G401.6 (cell line): ENCODE measurements around the gene ZNF592.
A peak's percentile ranks its signal among the peaks of the same experiment; 100 is the strongest.

Source experiments
- FAIRE-seq: peaks from 2 replicates; lab custom pipeline; 2012; peaks lifted over from hg19 to GRCh38; lab: Jason Lieb, UNC

ZNF592 gene

GRCh38 chr15:84831613-84832012, 83.2 kb downstream of the ZNF592 start:
- FAIRE-seq = no peak

DNA sequence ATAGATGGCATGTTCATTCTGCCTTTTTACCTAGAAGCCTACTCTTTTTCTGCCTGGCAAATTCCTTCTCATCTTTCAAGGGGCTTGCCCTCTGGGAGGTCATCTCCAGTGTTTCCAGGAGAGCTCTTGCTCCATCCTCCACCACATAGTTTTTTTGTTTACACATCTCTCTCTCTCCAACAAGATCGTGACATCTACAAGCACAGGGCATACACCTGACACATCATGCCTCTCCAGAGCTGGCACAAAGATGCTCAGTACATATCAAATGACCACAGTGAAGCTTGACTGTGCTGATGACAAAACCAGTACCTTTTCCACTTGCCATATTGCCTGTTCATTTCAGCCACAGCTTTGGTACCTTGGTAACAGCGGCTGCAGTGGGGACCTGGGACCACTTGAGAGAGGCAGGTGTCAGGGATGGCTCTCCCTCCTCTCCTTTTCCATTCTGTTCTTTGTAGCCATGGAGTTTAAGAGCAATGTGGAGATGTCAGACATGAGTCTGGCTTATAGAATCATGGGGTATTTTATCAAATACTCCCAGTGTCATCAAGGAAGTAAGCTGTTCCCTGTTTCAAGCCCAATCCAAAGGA, 84.2 kb downstream of the ZNF592 start:
- no peak for FAIRE-seq

GRCh38 chr15:84833447-84834228, 85.2 kb downstream of the ZNF592 start:
- FAIRE-seq = no peak

DNA sequence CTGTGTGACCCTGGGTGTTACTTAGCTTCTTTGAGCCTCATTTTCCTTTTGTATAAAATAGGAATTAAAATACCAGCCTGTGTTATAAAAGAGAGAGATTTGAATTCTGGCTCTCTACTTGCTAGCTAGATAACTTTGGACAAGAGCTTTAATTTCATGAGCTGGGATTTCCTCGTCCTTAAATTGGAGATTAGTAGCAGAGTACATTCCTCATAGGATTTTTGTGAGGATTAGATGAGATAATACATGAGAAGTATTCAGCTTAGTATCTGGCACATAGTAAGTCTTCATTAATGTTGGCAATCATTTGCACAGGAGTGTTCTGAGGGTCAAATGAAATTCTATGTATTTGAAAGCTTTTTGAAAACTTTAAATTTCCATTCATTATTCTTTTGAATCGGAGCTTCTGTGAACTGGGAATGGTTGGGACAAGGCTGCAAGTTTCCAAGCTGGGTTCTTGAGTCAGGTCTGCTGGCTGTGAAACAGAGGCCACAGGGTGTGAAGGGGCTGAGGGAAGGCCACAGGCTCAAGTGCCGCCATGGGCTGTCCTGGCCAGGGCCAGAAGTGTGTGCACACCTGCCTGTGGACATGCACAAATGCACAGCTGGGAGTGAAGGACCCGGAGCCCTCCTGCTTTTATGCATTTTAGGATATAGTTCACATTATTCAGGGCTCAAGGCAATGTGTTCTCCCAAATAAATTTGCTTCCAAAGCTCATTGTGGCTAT, 86.0 kb downstream of the ZNF592 start:
- no peak for FAIRE-seq

DNA sequence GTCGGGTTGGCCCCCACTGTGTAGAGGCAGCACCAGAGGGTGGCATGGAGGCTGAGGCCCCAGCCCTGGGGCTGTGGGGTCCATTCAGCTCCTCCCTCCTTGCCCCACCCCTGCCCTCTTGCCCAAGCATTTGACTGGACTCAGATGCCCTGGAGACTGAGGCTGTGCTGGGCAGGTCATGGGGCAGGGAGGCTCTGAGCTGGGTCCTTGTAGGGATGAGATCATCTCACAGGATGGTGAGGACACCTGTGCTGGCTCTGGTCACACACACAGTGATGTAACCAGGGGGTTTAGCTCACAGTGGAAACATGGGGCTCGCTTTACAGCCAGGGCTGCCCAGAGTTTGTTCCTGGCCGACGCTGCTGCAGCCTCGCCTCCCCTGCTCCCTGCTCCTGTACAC, 86.6 kb downstream of the ZNF592 start:
- FAIRE-seq = no peak

- no peak for FAIRE-seq
Observed at GRCh38 chr15:84835661-84836337, 87.4 kb downstream of the ZNF592 start.

DNA sequence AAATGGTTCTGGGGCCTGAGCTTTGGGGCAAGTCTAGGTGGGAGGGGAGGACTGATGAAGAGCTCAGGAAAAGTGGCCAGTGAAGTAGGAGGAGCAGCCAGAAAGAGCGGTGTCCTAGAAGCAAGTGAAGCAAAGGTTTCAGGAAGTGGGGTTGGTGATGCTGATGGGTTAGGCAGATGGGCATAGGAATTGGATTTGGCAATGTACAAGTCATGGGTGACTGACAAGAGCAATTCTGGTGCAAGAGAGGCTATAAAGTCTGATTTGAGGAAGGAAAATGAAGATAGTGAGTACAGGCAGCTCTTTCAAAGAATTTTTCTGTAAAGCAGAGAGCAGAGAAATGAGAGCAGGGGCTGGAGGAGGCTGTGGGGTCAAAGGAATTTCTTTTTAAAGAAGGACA, 88.5 kb downstream of the ZNF592 start:
- no peak for FAIRE-seq

GRCh38 chr15:84839714-84840113, 91.3 kb downstream of the ZNF592 start:
- FAIRE-seq = no peak

DNA sequence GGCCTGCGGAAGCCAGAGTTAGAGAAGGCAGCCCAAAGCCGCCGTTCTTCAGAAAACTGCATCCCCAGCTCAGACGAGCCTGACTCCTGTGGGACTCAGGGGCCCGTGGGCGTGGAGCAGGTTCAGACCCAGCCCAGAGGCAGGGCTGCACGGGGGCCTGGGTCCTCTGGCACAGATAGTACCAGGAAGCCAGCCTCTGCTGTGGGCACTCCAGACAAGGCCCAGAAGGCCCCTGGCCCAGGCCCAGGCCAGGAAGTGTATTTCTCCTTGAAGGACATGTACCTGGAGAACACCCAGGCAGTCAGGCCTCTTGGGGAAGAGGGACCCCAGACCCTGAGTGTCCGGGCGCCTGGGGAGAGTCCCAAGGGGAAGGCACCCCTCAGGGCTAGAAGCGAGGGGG, 91.9 kb downstream of the ZNF592 start:
- no peak for FAIRE-seq

DNA sequence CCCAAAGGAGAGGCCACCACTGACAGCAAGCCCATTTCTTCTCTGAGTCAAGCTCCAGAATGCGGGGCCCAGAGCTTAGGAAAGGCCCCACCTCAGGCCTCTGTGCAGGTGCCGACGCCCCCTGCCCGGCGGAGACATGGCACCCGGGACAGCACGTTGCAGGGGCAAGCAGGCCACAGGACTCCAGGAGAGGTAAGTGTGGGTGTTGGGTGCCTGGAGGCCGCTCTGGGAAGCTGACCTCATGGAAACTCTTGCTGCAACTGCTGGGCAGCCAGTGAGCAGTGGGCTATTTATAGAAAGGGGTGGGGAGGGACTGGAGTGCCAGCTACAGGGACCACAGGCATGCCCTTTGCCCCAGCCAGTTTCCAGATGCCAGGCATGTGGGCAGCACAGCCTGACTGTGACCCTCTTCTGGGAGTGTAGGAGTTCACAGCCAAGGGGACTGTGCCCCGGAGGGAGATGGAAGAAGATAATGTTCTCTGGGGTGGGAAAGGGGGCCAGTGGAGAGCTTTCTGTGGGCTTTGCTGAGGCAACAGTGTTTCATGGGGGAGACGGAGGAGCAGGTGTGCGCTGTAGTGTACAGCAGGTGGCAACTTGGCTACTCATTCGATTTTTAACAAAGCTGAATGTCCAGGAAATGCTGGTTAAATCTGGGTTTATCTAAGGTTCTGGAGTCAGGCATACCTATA, 92.5 kb downstream of the ZNF592 start:
- no peak for FAIRE-seq

- FAIRE-seq = no peak
Observed at GRCh38 chr15:84842781-84843180, 94.4 kb downstream of the ZNF592 start.

- FAIRE-seq = no peak
Observed at GRCh38 chr15:84844964-84845363, 96.6 kb downstream of the ZNF592 start.

DNA sequence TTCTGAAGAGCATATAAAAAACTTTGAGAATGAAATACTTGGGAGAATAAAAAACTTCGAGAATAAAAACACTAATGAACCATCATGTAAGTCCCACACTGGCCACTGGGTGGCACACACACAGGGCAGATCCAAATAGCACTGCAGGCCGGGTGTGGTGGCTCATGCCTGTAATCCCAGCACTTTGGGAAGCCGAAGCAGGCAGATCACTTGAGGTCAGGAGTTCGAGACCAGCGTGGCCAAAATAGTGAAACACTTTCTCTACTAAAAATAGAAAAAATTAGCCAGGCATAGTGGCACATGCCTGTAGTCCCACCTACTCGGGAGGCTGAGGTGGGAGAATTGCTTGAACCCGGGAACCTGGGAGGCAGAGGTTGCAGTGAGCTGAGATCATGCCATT, 97.2 kb downstream of the ZNF592 start:
- peak; percentile 88 for FAIRE-seq

GRCh38 chr15:84846269-84846668, 97.9 kb downstream of the ZNF592 start:
- FAIRE-seq = no peak

DNA sequence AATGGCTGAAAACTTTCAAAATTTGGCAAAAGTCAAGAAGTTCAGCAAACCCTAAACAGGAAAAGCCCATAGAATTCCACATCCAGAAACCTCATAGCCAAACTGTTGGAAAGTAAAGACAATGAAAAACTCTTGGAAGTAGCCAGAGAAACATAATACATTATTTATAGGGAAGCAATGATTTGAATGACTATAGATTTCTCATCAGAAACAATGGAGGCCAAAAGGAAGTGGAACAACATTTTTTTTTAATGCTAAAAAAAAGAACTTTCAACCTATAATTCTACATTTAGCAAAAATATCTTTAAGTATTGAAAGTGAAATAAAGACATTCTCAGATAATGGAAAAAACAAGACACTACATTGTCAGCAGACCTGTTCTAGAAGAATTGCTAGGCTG, 99.0 kb downstream of the ZNF592 start:
- peak; percentile 49 for FAIRE-seq

DNA sequence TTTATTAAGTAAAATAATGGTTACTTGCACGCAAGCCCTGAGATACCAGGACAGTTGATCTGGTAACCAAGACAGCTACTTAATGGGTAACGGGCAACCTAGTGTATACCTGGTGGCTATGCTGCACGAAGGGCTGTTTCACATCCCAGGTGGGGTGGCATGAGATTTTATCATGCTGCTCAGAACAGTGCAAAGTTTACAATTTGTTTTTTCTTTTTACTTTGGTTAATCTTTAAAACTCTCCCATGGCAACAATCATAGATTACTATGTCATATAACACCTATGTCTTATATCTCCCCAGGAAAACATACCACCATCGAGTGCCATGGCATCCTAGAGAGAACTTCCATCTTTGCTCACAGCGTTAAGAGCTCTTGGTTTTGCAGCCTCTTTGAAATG, 103.8 kb downstream of the ZNF592 start:
- FAIRE-seq = no peak

- no peak for FAIRE-seq
Observed at GRCh38 chr15:84855136-84855535, 106.7 kb downstream of the ZNF592 start.

GRCh38 chr15:84855765-84856164, 107.4 kb downstream of the ZNF592 start:
- FAIRE-seq = no peak
